Aorta (tissue), 5 donors: ENCODE measurements around the gene SMCO2. TPM values are rescaled to one million over a fixed set of nuclear protein-coding genes. Genes with fewer than 3 reads are reported as not detected.
A peak's percentile ranks its signal among the peaks of the same experiment; 100 is the strongest.

Experiments
- ATAC-seq: fragments of 200-7000 bp; cut with Tn5 transposase; one replicate; pipeline ENCODE4 v1.9.1; 2022; ENCODE audit warnings: moderate library complexity; ENCODE audit not compliant: low FRiP score
- DNase-seq, 2 donors: peaks; one replicate each; pipeline ENCODE4 v3.0.0-alpha.2; 2020
- H3K27ac ChIP-seq, 2 donors: one replicate each; pipeline ENCODE4 v1.5.1; 2013; ENCODE audit warnings: low read length in 2 of 2, mild to moderate bottlenecking in 2 of 2, moderate library complexity in 2 of 2, control low read depth in 1 of 2, inconsistent platforms in 1 of 2, low read depth in 1 of 2
- H3K27me3 ChIP-seq, 2 donors: one replicate each; pipeline ENCODE4 v1.6.1; 2013; ENCODE audit warnings: control low read depth in 1 of 2, low read length in 1 of 2, mild to moderate bottlenecking in 1 of 2, moderate library complexity in 1 of 2; ENCODE audit not compliant: insufficient read depth in 2 of 2, control insufficient read depth in 1 of 2
- H3K36me3 ChIP-seq, 2 donors: one replicate each; pipeline ENCODE4 v1.6.1; 2013; ENCODE audit warnings: control low read depth in 1 of 2, low read length in 1 of 2, mild to moderate bottlenecking in 1 of 2; ENCODE audit not compliant: insufficient read depth in 2 of 2, control insufficient read depth in 1 of 2
- H3K4me1 ChIP-seq, 2 donors: one replicate each; pipeline ENCODE4 v1.6.1; 2013; ENCODE audit warnings: low read length in 2 of 2, control low read depth in 1 of 2, mild to moderate bottlenecking in 1 of 2, moderate library complexity in 1 of 2; ENCODE audit not compliant: insufficient read depth in 2 of 2, control insufficient read depth in 1 of 2
- H3K4me3 ChIP-seq, 2 donors: one replicate each; pipeline ENCODE4 v1.5.1; 2013; ENCODE audit warnings: low read length in 2 of 2, control low read depth in 1 of 2, mild to moderate bottlenecking in 1 of 2
- H3K9me3 ChIP-seq: one replicate; pipeline ENCODE4 v1.6.1; 2013; ENCODE audit warnings: mild to moderate bottlenecking, low read length; ENCODE audit not compliant: control insufficient read depth
- WGBS, 2 donors: extraction: QIAGEN DNeasy Blood & Tissue Kit; methylation state at CpG; one replicate each; pipeline ENCODE4 v1.1.7; 2013; 5-methylcytosine and 5-hydroxymethylcytosine counted together
- intact Hi-C, 2 donors: fragments of 100-400 bp; cut with DNase I; formaldehyde crosslinking; loops; one replicate each; pipeline versions ENCODE4 v1.14.2 to v1.15.0; 2022
- polyA plus RNA-seq, 2 donors: library from polyadenylated mRNA; stranded (reverse); fragments of 200-250 nt; gene quantifications; one replicate each; pipeline ENCODE4 v1.2.3, GENCODE V29; 2013
- total RNA-seq, 2 donors: library from RNA; stranded (reverse); fragmentation: NEBNext Ultra II Directional; extraction: Animal tissue kit (Norgen Biotek cat#: 25700); gene quantifications; one replicate each; pipeline ENCODE4 v1.2.1, GENCODE V29; 2021
- donor health status: healthy with polysubstance abuse.
- donor health status: Bipolar disorder and iron deficiency.
- donor health status: DM: no; HTN: no; CAD: no.
- donor health status: DM: no; HTN: no; CAD: no.
- donor health status: DM: yes; HTN: yes; CAD: no.

Gene SMCO2
- total and polyA plus RNA-seq, 4 donors, result 0.52 to 0.90 (median 0.72) TPM; not detected in 1

- H3K27ac ChIP-seq, result no peak overlapping the region
- H3K9me3 ChIP-seq, result no peaks in the 10 kb centered on the region
- ATAC-seq (no peak), DNase-seq (no peak)
- intact Hi-C loops, result loop anchor here in 1 of 2 donors (10.0 kb wide), 1 partner anchor 73 kb away; no protein-coding TSS in a partner anchor
- H3K27me3 ChIP-seq, result no peaks in the 10 kb centered on the region
- H3K36me3 ChIP-seq, result no peaks in the 10 kb centered on the region
- peaks cover 0 to 2% of the 10 kb centered on the region in 2 donors for H3K4me1 ChIP-seq
- 98% methylated on average over 4 of the region's 4 CpGs for WGBS, 2 donors
- H3K4me3 ChIP-seq, result no peak overlapping the region
Measured at GRCh38 chr12:27521981-27522380, 75.4 kb downstream of the SMCO2 start.

- no peaks in the 10 kb centered on the region for H3K27me3 ChIP-seq
Measured at GRCh38 chr12:27523305-27523641, 76.7 kb downstream of the SMCO2 start.

GRCh38 chr12:27523642-27524493, 77.3 kb downstream of the SMCO2 start, which contains the start of gene PPFIBP1:
PPFIBP1 (plus strand) TSS chr12:27524206; CDS start chr12:27633397, 109,191 bp downstream.
- peak; percentile 98 for ATAC-seq
- no peaks in the 10 kb centered on the region for H3K36me3 ChIP-seq
- peak; percentile 99 to 100 for DNase-seq
- intact Hi-C loops, result loop anchor here (2.0 to 10.0 kb wide), 3 partner anchors 71 to 95 kb away; no protein-coding TSS in a partner anchor
- WGBS, 2 donors, result 0% methylated on average over 39 to 41 of the region's 41 CpGs
- no peaks in the 10 kb centered on the region for H3K27me3 ChIP-seq
- no peaks in the 10 kb centered on the region for H3K9me3 ChIP-seq
- peak within 1 kb of the TSS; percentile 32 to 82 for H3K27ac ChIP-seq
- H3K4me1 ChIP-seq, result peaks cover 2 to 3% of the 10 kb centered on the region in 2 donors
- H3K4me3 ChIP-seq, result peak within 1 kb of the TSS; percentile 74 to 91

More at GRCh38 chr12:27523305-27523641, 76.7 kb downstream of the SMCO2 start:
- peaks cover 0 to 2% of the 10 kb centered on the region in 2 donors for H3K4me1 ChIP-seq
- DNase-seq (no peak), ATAC-seq (peak; percentile 1)
- H3K36me3 ChIP-seq, result no peaks in the 10 kb centered on the region
- WGBS, 2 donors, result 0% methylated on average over 6 of the region's 6 CpGs
- H3K4me3 ChIP-seq, result peak overlapping the region; percentile 74 to 91
- H3K27ac ChIP-seq, result peak overlapping the region in 1 of 2 donors; percentile 82
- intact Hi-C loops, result loop anchor here in 1 of 2 donors (10.0 kb wide), 1 partner anchor 72 kb away; no protein-coding TSS in a partner anchor
- no peaks in the 10 kb centered on the region for H3K9me3 ChIP-seq

GRCh38 chr12:27524494-27524835, 77.9 kb downstream of the SMCO2 start:
- Histone ChIP-seq H3K4me3 (peak overlapping the region; percentile 36 to 91), H3K27me3 (no peaks in the 10 kb centered on the region), H3K36me3 (no peaks in the 10 kb centered on the region), H3K9me3 (no peaks in the 10 kb centered on the region), H3K27ac (peak overlapping the region in 1 of 2 donors; percentile 37), H3K4me1 (peaks cover 2 to 4% of the 10 kb centered on the region in 2 donors)
- ATAC-seq (peak; percentile 28), DNase-seq (no peak)
- intact Hi-C loops, result loop anchor here (2.0 to 10.0 kb wide), 3 partner anchors 70 to 94 kb away; no protein-coding TSS in a partner anchor
- WGBS, 2 donors, result 0 to 1% methylated on average over 8 of the region's 8 CpGs

- H3K27me3 ChIP-seq, result no peaks in the 10 kb centered on the region
- no peaks in the 10 kb centered on the region for H3K36me3 ChIP-seq
- peak overlapping the region; percentile 32 to 48 for H3K27ac ChIP-seq
- peaks cover 2 to 4% of the 10 kb centered on the region in 2 donors for H3K4me1 ChIP-seq
- intact Hi-C loops, result loop anchor here (2.0 to 10.0 kb wide), 4 partner anchors 70 to 102 kb away; no protein-coding TSS in a partner anchor
- 1% methylated on average over 16 of the region's 16 CpGs for WGBS, 2 donors
- peak overlapping the region; percentile 36 to 91 for H3K4me3 ChIP-seq
- ATAC-seq, result peak; percentile 16
- no peak for DNase-seq
- no peaks in the 10 kb centered on the region for H3K9me3 ChIP-seq
Measured at GRCh38 chr12:27524839-27525753, 78.6 kb downstream of the SMCO2 start.

- Histone ChIP-seq H3K4me3 (no peak overlapping the region), H3K36me3 (no peaks in the 10 kb centered on the region)
- WGBS, 2 donors, result 76 to 78% methylated on average over 9 of the region's 9 CpGs
Measured at GRCh38 chr12:27527512-27527911, 81.0 kb downstream of the SMCO2 start.

GRCh38 chr12:27528788-27529187, 82.3 kb downstream of the SMCO2 start:
- no peaks in the 10 kb centered on the region for H3K36me3 ChIP-seq
- 55 to 72% methylated on average over 3 of the region's 3 CpGs for whole genome bisulfite sequencing, 2 donors
- no peaks in the 10 kb centered on the region for H3K27me3 ChIP-seq
- DNase-seq (no peak), ATAC-seq (no peak)
- intact Hi-C loops, result loop anchor here in 1 of 2 donors (5.0 to 10.0 kb wide), 2 partner anchors 66 to 99 kb away; no protein-coding TSS in a partner anchor
- H3K4me3 ChIP-seq, result no peak overlapping the region
- H3K27ac ChIP-seq, result no peak overlapping the region
- H3K9me3 ChIP-seq, result no peaks in the 10 kb centered on the region
- H3K4me1 ChIP-seq, result peaks cover 2 to 16% of the 10 kb centered on the region in 2 donors

More at GRCh38 chr12:27527512-27527911, 81.0 kb downstream of the SMCO2 start:
- intact Hi-C loops, result loop anchor here in 1 of 2 donors (5.0 to 10.0 kb wide), 2 partner anchors 67 to 100 kb away; no protein-coding TSS in a partner anchor
- DNase-seq, result no peak
- Histone ChIP-seq H3K27ac (no peak overlapping the region), H3K4me1 (peaks cover 2 to 16% of the 10 kb centered on the region in 2 donors), H3K27me3 (no peaks in the 10 kb centered on the region), H3K9me3 (no peaks in the 10 kb centered on the region)
- no peak for ATAC-seq
